Activated CD8-positive, alpha-beta memory T cell treated with anti-CD3 and anti-CD28 coated beads, Interleukin-2, amount 50 U/mL, for 1 hour (primary cell): Measurements from ENCODE around the gene RUSF1.
"Not testable (repeated sequence)": the region's sequence is repeated elsewhere in the genome, so short reads cannot be mapped to it uniquely, and the experiment has no call there.

Experiments used
- DNase-seq: peaks from one replicate; pipeline ENCODE4 v3.0.0-alpha.2; 2020; ENCODE audit errors: extremely low read depth

Gene RUSF1

DNA sequence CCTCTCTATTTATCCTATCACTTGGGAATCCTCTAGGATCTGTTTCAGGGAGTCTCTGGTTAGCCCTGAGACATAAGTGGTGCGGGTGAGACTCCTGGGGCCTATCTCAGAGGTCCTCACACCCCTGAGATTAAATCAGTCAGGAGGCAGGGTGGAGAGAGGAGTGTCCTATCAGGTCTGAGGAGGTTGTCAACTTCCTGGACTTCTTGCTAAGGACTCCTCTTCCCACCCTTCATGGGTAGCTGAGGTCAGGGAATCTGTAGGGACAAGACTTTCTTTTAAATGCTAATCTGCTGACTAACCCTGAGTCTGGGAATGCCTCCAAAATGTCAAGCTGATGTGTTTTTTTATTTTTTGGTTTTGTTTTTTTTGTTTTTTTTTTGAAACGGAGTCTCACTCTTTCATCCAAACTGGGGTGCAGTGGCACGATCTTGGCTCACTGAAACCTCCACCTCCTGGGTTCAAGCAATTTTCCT lies 55.5 kb downstream of the RUSF1 start:
- no peak for DNase-seq

DNA sequence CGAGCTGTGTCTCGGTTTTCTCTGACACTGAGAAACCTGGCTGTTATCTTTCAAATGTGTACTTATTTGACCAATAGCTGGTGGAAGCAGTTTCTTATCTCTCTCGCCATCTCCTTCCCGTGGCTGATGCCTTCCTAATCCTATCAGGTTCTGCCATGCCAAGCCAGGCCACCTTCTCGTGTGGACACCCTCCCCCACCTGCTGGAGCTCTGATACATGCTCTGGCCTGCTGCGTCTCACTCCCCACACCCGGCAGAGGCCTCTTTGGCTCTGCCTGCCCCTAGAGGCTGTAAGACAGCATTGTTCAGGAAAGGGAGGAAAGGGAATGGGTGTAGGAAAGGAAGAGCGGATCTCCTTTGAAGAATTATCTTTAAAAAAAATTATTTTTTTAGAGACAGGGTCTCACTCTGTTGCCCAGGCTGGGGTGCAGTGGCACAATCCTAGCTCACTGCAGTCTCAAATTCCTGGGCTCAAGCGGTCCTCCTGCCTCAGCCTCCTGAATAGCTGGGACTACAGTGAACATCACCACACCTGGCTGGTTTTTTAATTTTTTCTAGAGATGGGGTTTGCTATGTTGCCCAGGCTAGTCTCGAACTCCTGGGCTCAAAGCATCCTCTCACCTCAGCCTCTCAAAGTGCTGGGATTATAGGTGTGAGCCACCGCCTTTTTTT lies 56.4 kb downstream of the RUSF1 start:
- DNase-seq = no peak

- DNase-seq = no peak
Measured at GRCh38 chr16:31451201-31451600, 57.0 kb downstream of the RUSF1 start.

DNA sequence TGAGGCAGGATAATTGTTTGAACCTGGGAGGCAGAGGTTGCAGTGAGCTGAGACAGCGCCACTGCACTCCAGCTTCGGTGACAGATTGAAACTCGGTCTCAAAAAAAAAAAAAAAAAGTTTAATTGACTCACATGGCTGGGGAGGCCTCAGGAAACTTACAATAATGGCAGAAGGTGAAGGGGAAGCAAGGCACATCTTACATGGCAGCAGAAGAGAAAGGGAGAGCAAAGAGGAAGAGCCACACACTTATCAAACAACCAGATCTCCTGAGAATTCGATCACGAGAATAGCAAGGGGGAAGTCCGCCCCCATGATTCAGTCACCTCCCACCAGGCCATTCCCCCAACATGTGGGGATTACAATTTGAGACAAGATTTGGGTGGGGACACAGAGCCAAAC lies 62.3 kb downstream of the RUSF1 start:
- DNase-seq = not testable (repeated sequence)

- no peak for DNase-seq
Measured at GRCh38 chr16:31441956-31442355, 66.2 kb downstream of the RUSF1 start.

- DNase-seq = no peak
Measured at GRCh38 chr16:31440516-31441184, 67.5 kb downstream of the RUSF1 start.

DNA sequence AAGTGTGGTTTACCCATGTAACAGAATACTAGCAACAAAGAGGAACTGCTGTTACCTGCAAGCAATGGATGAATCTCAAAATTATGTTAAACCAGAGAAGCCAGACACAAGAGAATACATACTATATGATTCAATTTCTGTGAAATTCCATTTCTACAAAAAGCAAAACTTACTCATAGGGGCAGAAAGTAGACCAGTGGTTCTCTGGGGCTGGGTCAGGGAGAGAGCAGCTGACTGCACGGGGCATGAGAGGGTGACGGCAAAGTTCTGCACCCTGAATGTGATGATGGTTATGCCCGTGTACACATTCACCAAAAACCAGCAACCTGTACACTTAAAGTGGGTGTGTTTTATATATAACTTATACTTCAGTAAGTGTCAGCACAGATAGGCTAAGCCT lies 68.7 kb downstream of the RUSF1 start:
- DNase-seq = no peak
